Neural cell (in vitro differentiated cells): ENCODE measurements around the gene SLIT3. TPM values are rescaled to one million over a fixed set of nuclear protein-coding genes. Genes with fewer than 3 reads are reported as not detected.

ENCODE experiments used
- H2AFZ ChIP-seq: fragments of 200-600, 300-800 bp; sonication (generic), shearing (Covaris generic); 2 replicates; pipeline ENCODE4 v1.6.0; 2014; ENCODE audit warnings: low read depth, mild to moderate bottlenecking, antibody characterized with exemption, low read length, moderate library complexity
- H3F3A ChIP-seq: fragments of 200-600 bp; shearing (Covaris generic); 2 replicates; pipeline ENCODE4 v1.6.1; 2016; ENCODE audit warnings: mild to moderate bottlenecking, moderate library complexity, mixed read lengths, antibody characterized with exemption, low read length; ENCODE audit not compliant: insufficient read depth, poor library complexity, severe bottlenecking
- H3K27ac ChIP-seq: fragments of 200-600, 300-800 bp; sonication (generic), shearing (Covaris generic); 2 replicates; pipeline ENCODE4 v1.5.1; 2014; ENCODE audit warnings: mild to moderate bottlenecking, low read length, moderate library complexity
- H3K27me3 ChIP-seq: fragments of 300-800, 200-600 bp; sonication (generic), shearing (Covaris generic); 2 replicates; pipeline ENCODE4 v1.6.0; 2014; ENCODE audit warnings: mild to moderate bottlenecking, low read depth, low read length, moderate library complexity; ENCODE audit not compliant: insufficient read depth
- H3K36me3 ChIP-seq: fragments of 300-800, 200-600 bp; sonication (generic), shearing (Covaris generic); 2 replicates; pipeline ENCODE4 v1.5.1; 2014; ENCODE audit warnings: mild to moderate bottlenecking, antibody characterized with exemption, low read length, moderate library complexity; ENCODE audit not compliant: insufficient read depth
- H3K4me2 ChIP-seq: fragments of 300-800, 200-600 bp; sonication (generic), shearing (Covaris generic); 2 replicates; pipeline ENCODE4 v1.6.0; 2014; ENCODE audit warnings: mild to moderate bottlenecking, low read length
- H3K4me3 ChIP-seq: fragments of 300-800, 200-600 bp; sonication (generic), shearing (Covaris generic); 2 replicates; pipeline ENCODE4 v1.5.1; 2014; ENCODE audit warnings: mild to moderate bottlenecking, low read length, moderate library complexity
- H3K79me2 ChIP-seq: fragments of 200-600 bp; shearing (Covaris generic); replicated peaks from 2 replicates; pipeline ENCODE4 v1.6.0; 2014; ENCODE audit warnings: mild to moderate bottlenecking, low read length, moderate library complexity; ENCODE audit not compliant: insufficient read depth
- H3K9ac ChIP-seq: fragments of 300-800, 200-600 bp; sonication (generic), shearing (Covaris generic); 2 replicates; pipeline ENCODE4 v1.6.1; 2016; ENCODE audit warnings: mild to moderate bottlenecking, low read length, mixed read lengths
- H3K9me2 ChIP-seq: fragments of 200-600 bp; shearing (Covaris generic); 2 replicates; pipeline ENCODE4 v1.6.1; 2016; ENCODE audit warnings: mild to moderate bottlenecking, low read length, mixed read lengths; ENCODE audit not compliant: insufficient read depth
- H3K9me3 ChIP-seq: fragments of 200-600, 300-800 bp; sonication (generic), shearing (Covaris generic); 2 replicates; pipeline ENCODE4 v1.6.1; 2016; ENCODE audit warnings: mild to moderate bottlenecking, mixed run types, low read length, moderate library complexity, mixed read lengths
- H4K20me1 ChIP-seq: fragments of 200-600 bp; shearing (Covaris generic); 2 replicates; pipeline ENCODE4 v1.6.1; 2016; ENCODE audit warnings: mild to moderate bottlenecking, mixed run types; ENCODE audit not compliant: insufficient read depth
- EP300 ChIP-seq: fragments of 450-650 bp; conservative IDR thresholded peaks from 2 replicates; pipeline ENCODE4 v1.6.1; 2014; ENCODE audit warnings: antibody characterized with exemption, mild to moderate bottlenecking, moderate library complexity; ENCODE audit not compliant: poor library complexity, severe bottlenecking
- EZH2 ChIP-seq: fragments of 200-600, 300-800 bp; shearing (Covaris generic), sonication (generic); IDR thresholded peaks from 2 replicates; pipeline ENCODE4 v1.6.1; 2014; ENCODE audit warnings: antibody characterized with exemption, low read length, borderline replicate concordance, mild to moderate bottlenecking; ENCODE audit not compliant: insufficient read depth, poor library complexity, severe bottlenecking
- MXI1 ChIP-seq: fragments of 450-650 bp; conservative IDR thresholded peaks from 2 replicates; pipeline ENCODE4 v1.6.1; 2014; ENCODE audit warnings: antibody characterized with exemption, mild to moderate bottlenecking; ENCODE audit not compliant: poor library complexity, severe bottlenecking
- POLR2AphosphoS5 ChIP-seq: IDR thresholded peaks from 2 replicates; pipeline ENCODE4 v1.6.1; 2012
- RAD21 ChIP-seq: fragments of 450-650 bp; conservative IDR thresholded peaks from 2 replicates; pipeline ENCODE4 v1.6.1; 2014; ENCODE audit warnings: antibody characterized with exemption, mild to moderate bottlenecking, moderate library complexity
- SMC3 ChIP-seq: fragments of 450-650 bp; conservative IDR thresholded peaks from 2 replicates; pipeline ENCODE4 v1.6.1; 2014; ENCODE audit warnings: antibody characterized with exemption, mild to moderate bottlenecking, moderate library complexity; ENCODE audit not compliant: poor library complexity
- TAF1 ChIP-seq: IDR thresholded peaks from 2 replicates; pipeline ENCODE4 v1.6.1; 2012; ENCODE audit warnings: low read depth
- polyA plus RNA-seq: library from polyadenylated mRNA; depleted of rRNA; stranded (reverse); fragments of >200 nt; gene quantifications from 2 replicates; pipeline ENCODE4 v1.2.3, GENCODE V29; 2014
- TF ChIP-seq, protein P1 (sequence below): IDR thresholded peaks from 2 replicates; pipeline ENCODE4 v1.6.1; 2012; ENCODE audit warnings: borderline replicate concordance
- TF ChIP-seq, protein P2 (sequence below): fragments of 450-650 bp; IDR thresholded peaks from 2 replicates; pipeline ENCODE4 v1.5.1; 2014; ENCODE audit warnings: antibody characterized with exemption, mild to moderate bottlenecking, moderate library complexity; ENCODE audit not compliant: poor library complexity, severe bottlenecking

SLIT3 gene
- polyA plus RNA-seq, 1 donor from 2014 or later, result 1.2 TPM

DNA sequence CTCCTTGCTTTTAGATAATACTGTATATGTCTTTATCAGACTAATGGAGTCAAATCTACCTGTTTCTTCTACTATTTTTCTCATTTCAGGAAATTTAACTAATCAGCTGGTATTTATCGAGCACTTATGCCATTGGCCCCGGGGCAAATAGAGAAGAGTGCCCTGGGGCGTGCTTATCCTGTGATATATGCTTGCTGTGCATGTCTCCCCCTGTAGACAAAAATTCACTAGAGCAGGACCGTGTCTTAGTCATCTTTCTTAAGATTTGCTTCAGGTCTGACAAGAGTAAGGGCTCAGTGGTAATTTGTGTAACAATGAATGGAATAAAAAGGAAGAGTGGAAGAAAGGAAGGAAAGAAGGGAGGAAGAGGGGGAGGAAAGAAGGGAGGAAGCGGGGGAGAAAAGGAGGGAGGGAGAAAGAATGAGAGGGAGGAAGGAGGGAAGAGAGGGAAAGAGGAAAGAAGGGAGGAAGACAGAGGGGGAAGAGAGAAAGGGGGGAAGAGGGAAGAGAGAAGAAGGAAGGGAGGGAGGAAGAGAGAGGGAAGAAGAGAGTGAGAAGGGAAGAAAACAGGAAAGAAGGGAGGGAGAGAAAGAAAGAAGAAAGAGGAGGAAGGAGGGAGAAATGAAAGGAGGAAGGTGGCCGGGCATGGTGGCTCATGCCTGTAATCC lies 426.1 kb downstream of the SLIT3 start:
- no peaks in the 10 kb centered on the region for H4K20me1 ChIP-seq
- no peak overlapping the region for H2AFZ ChIP-seq
- H3K9me3 ChIP-seq, result no peaks in the 10 kb centered on the region
- no peak overlapping the region for H3K9ac ChIP-seq
- no peaks in the 10 kb centered on the region for H3K9me2 ChIP-seq
- H3K79me2 ChIP-seq, result no peaks in the 10 kb centered on the region
- no peaks in the 10 kb centered on the region for H3K36me3 ChIP-seq
- H3K4me2 ChIP-seq, result no peak overlapping the region
- H3K27me3 ChIP-seq, result no peaks in the 10 kb centered on the region
- no peaks in the 10 kb centered on the region for H3F3A ChIP-seq
- H3K4me3 ChIP-seq, result no peak overlapping the region
- no peak overlapping the region for H3K27ac ChIP-seq
- TF ChIP-seq MXI1 (no peak), TAF1 (no peak)
- TF ChIP-seq, protein P1, sequence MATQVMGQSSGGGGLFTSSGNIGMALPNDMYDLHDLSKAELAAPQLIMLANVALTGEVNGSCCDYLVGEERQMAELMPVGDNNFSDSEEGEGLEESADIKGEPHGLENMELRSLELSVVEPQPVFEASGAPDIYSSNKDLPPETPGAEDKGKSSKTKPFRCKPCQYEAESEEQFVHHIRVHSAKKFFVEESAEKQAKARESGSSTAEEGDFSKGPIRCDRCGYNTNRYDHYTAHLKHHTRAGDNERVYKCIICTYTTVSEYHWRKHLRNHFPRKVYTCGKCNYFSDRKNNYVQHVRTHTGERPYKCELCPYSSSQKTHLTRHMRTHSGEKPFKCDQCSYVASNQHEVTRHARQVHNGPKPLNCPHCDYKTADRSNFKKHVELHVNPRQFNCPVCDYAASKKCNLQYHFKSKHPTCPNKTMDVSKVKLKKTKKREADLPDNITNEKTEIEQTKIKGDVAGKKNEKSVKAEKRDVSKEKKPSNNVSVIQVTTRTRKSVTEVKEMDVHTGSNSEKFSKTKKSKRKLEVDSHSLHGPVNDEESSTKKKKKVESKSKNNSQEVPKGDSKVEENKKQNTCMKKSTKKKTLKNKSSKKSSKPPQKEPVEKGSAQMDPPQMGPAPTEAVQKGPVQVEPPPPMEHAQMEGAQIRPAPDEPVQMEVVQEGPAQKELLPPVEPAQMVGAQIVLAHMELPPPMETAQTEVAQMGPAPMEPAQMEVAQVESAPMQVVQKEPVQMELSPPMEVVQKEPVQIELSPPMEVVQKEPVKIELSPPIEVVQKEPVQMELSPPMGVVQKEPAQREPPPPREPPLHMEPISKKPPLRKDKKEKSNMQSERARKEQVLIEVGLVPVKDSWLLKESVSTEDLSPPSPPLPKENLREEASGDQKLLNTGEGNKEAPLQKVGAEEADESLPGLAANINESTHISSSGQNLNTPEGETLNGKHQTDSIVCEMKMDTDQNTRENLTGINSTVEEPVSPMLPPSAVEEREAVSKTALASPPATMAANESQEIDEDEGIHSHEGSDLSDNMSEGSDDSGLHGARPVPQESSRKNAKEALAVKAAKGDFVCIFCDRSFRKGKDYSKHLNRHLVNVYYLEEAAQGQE, result no peak

DNA sequence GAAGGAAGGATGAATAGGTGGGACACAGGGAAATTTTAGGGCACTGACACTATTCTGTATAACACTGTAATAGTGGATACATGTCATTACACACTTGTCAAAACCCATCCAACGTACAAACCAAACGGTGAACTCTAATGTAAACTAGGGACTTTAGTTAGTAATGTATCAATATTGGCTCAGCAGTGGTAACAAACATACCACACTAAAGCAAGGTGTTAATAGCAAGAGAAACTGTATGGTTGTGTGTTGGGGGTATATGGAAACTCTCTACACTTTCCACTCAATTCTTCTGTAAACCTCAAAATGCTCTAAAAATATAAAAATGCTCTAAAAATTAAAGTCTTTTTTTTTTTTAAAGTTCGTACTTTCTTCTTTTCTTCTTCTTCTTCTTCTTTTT lies 428.7 kb downstream of the SLIT3 start:
- no peak overlapping the region for H3K4me2 ChIP-seq
- no peaks in the 10 kb centered on the region for H3K79me2 ChIP-seq
- no peaks in the 10 kb centered on the region for H3F3A ChIP-seq
- no peak overlapping the region for H3K9ac ChIP-seq
- no peak overlapping the region for H3K4me3 ChIP-seq
- H4K20me1 ChIP-seq, result no peaks in the 10 kb centered on the region
- H3K27ac ChIP-seq, result no peak overlapping the region
- H3K27me3 ChIP-seq, result no peaks in the 10 kb centered on the region
- H2AFZ ChIP-seq, result no peak overlapping the region
- no peaks in the 10 kb centered on the region for H3K9me2 ChIP-seq
- no peaks in the 10 kb centered on the region for H3K36me3 ChIP-seq
- no peak for TF ChIP-seq SMC3
- TF ChIP-seq, protein P2, sequence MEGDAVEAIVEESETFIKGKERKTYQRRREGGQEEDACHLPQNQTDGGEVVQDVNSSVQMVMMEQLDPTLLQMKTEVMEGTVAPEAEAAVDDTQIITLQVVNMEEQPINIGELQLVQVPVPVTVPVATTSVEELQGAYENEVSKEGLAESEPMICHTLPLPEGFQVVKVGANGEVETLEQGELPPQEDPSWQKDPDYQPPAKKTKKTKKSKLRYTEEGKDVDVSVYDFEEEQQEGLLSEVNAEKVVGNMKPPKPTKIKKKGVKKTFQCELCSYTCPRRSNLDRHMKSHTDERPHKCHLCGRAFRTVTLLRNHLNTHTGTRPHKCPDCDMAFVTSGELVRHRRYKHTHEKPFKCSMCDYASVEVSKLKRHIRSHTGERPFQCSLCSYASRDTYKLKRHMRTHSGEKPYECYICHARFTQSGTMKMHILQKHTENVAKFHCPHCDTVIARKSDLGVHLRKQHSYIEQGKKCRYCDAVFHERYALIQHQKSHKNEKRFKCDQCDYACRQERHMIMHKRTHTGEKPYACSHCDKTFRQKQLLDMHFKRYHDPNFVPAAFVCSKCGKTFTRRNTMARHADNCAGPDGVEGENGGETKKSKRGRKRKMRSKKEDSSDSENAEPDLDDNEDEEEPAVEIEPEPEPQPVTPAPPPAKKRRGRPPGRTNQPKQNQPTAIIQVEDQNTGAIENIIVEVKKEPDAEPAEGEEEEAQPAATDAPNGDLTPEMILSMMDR, result no peak
- H3K9me3 ChIP-seq, result no peaks in the 10 kb centered on the region

DNA sequence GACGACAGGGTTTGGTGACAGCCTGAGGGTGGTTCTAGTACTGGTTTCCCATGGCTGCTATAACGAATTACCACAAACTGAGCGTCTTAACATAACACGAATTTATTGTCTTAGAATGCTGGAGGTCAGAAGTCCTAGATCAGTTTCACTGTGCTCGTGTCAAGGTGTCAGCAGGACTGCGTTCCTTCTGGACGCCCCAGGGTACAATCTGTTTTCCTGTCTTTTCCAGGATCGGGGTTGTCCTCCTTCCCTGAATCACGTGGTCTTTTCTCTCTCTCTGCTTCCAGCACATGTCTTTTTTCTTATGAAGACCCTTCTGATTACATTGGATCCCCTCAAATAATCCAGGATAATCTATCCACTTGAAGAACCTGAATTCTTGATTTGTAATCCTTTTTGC lies 430.0 kb downstream of the SLIT3 start:
- H4K20me1 ChIP-seq, result no peaks in the 10 kb centered on the region
- no peaks in the 10 kb centered on the region for H3K27me3 ChIP-seq
- H3K27ac ChIP-seq, result no peak overlapping the region
- H3K36me3 ChIP-seq, result no peaks in the 10 kb centered on the region
- H3K4me3 ChIP-seq, result no peak overlapping the region
- no peaks in the 10 kb centered on the region for H3K9me2 ChIP-seq
- no peak overlapping the region for H3K4me2 ChIP-seq
- H3K9ac ChIP-seq, result no peak overlapping the region
- H3F3A ChIP-seq, result no peaks in the 10 kb centered on the region
- TF ChIP-seq EZH2, result no peak
- TF ChIP-seq MXI1, result no peak
- no peak for TF ChIP-seq RAD21
- TF ChIP-seq, protein P2, result no peak
- TF ChIP-seq, protein P1, result no peak
- TF ChIP-seq SMC3, result no peak
- TF ChIP-seq EP300, result no peak
- TF ChIP-seq TAF1, result no peak
- no peak for TF ChIP-seq POLR2AphosphoS5
- H2AFZ ChIP-seq, result no peak overlapping the region
- H3K9me3 ChIP-seq, result no peaks in the 10 kb centered on the region
- H3K79me2 ChIP-seq, result no peaks in the 10 kb centered on the region
